Activated CD8-positive, alpha-beta memory T cell treated with anti-CD3 and anti-CD28 coated beads for 4 hours (primary cell): ENCODE results near the gene UNC119.
A peak's percentile ranks its signal among the peaks of the same experiment; 100 is the strongest.
"Not testable (repeated sequence)": the region's sequence is repeated elsewhere in the genome, so short reads cannot be mapped to it uniquely, and the experiment has no call there.

Experiments
- DNase-seq, 2 donors: peaks; one replicate each; pipeline ENCODE4 v3.0.0-alpha.2; 2020; ENCODE audit warnings: low read depth in 2 of 2

UNC119 gene

DNA sequence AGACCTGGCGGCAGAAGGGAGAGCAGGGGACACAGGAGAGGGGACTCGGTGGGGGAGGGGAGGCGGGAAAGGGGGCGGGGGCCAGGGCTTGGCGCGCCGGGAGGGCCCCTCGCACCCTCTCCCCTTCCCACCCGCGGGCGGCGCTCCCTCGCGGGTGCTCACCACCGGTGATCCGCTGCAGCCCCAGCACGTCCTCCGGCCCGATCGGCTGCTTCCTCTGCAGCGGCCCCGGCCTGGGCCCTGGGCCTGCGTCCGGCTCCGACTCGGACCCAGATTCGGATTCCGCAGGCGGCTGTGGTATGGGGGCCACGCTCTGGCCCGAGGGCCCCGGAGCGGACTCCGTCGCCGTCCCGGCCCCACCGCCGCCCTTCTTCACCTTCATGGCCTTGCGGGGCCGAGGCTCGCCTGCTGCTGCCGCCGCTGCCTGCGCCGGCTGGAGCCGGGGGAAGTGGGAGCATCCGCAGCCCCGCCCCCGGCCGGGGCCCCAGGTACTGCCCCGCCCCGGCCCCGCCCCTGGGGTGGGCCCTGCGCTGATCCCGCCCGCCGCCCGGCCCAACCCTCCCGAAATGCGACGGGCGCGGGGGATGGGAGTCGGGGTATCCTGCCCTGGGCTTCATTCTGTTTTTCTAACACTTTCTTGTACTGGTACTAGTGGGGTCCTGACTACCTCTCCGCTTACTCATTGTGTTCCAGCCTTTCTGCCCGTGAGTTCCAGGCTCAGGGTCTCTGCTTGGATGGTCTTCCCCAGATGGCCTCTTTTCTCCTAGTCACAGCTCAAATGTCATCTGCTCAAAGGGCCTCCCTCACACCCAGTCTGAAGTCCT lies at the start of gene UNC119:
UNC119 (minus strand) TSS at position 449 of the 824 bp plus-strand sequence; CDS start at position 382, 67 bp downstream.
- peak; percentile 42 to 54 for DNase-seq

DNA sequence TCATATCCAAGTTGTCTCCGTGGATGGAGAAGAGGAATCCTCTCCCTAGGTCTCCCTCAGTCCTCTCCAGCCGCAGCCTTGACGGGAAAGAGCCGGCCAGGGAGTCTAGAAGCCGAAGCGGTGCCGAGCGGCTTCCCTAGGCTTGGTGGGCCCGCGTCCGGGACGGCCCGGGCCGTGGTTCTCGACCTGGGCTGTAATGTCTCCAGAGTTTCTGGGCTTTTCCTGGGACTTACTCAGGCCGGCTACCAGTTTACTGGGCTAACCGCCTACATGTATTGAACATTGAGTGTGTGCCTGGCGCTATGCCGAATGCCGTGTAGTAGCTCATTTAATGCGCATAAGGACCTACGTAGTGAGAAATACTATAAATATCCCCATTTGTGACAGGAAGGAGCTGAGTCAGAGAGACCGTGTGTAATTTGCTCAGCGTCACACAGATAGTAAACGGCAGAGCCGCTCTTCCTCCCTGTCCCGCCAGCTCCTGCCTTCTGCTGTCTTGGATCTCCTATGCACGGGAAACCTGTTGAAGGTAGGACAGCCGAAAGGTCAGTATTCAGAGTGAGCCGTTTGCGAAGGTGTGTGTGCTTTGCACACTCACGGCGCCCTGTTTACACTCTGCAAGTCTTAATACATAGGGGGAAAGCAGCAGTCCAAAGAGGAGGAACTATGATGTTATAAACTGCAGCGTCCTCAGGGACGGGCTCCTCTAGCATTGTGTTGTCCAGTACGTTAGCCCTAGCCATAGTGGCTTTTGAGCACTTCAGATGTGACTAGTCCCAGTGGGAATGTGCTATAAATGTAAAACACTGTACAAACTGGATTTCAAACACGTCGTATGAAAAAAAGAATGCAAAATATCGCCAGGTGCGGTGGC lies 47.1 kb upstream of the UNC119 start:
- DNase-seq = peak; percentile 38 to 56

DNA sequence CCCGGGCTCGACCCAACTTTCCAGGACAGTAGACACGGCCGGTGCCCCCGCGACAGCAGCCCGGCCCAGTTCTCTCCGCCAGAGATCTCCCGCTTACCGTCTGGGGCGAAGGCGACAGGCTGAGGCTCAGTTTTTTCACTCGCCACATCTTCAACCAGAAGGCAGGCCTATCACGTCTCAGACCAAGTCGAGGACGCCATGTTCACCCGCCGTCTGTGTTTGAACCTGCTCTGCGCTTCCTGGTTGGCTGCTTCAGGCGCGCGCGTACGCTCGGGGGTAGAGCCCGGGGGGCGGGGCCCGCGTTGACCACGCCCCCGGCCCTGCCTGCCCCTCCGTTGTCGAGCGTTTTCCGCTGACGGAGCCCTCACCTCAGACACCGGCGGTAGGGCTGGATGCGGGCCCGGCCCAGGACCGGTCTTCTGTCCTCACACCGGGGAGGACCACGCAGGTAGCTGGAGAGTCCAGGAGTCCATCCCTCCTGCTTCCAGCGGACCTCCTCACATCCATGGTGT lies 46.4 kb upstream of the UNC119 start, which contains the start of gene SPAG5:
SPAG5 (minus strand) TSS at position 227 of the 512 bp plus-strand sequence; CDS start at position 148, 79 bp downstream.
- DNase-seq = peak; percentile 85 to 87

DNA sequence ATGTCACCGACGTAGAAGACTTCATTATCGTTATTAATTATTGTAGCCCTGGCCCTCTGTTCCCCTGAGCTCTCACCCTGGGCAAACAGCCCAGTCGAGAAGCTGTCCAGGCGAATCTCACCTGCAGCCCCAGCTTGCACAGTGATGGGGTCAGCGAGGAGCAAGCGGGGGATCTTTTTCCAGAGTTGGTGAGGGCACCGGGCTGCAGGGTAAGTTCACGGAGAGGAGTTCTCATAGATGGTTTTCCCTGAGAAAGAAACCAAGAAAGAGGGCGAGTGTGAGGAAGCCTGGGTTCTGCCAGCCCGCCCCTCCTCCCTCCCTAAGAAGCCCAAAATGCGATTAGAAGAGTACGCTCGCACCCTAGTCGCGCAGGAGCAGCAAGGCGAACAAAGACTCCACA lies 46.0 kb upstream of the UNC119 start:
- no peak for DNase-seq

DNA sequence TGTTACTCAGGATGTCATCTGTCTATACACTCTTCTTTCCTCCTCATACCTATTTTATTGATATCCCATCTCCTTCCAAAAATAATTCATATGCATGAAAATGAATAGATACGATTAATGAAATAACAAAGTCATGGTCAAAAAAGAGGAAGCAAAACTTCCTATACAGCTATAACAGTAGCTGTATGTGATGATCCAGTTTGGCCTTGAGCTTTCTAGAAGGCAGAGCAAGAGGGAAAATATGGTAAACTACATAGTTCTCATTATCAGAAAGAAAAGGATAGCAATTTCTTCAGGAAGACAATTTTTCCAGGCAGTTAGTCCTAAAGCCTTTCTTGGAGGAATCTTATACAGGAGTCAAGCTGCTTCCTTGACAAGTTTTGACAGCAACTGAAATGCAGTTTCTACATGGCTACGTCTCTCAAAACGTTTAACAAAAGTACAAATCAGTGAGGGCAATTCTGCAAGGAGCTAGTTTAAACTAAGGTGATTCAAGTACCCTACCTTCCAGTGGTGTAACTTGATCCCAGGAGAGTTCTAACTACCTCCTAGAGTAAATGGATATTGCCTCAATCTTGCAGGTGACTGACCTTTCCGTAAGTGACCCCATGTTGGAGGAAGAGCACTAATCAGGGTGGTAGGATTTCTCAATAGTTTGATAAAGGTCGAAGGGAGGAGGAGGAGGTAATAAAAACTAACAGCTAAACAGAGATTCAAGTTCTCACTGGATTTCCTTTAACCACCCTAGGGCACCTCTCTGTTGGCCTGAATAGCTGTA lies 45.4 kb upstream of the UNC119 start:
- no peak for DNase-seq

DNA sequence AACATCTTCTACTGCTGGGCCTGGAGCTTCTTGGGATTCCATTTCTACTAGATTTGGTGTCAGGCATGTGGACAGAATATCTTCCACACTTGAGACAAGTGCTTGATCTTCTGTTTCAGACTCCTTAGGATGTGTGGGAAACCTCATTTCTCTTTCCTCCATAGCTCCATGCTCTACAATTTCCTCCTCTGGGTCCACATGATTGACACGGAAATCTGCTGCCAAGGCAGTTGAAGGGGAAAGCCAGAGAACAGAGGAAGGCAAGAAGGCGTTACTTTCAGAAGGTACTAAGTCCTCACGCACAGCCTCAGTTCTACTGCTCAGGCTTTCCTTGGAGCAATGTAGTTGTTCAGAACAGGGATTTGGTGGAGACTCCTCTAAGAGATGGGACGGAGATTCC lies 39.8 kb upstream of the UNC119 start:
- DNase-seq = no peak

DNA sequence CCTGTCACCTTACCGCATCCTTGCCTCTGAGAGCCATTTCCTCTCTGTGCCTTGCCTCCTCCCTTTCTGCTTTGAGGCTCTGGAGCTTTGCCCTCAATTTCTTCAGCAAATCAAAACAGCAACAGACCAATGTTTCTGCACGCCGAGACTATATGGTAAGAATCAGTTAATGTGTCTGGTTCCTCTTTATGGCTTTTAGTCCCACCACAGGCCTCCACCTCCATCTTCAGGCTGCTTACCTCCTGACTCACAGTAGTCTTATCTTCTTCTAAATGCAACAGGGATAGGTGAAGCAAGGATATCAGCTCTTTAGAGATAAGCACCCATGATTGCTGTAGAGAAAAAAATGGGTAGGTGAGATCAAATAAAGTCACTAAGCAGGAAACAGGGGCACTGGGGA lies 33.4 kb upstream of the UNC119 start:
- DNase-seq = no peak

DNA sequence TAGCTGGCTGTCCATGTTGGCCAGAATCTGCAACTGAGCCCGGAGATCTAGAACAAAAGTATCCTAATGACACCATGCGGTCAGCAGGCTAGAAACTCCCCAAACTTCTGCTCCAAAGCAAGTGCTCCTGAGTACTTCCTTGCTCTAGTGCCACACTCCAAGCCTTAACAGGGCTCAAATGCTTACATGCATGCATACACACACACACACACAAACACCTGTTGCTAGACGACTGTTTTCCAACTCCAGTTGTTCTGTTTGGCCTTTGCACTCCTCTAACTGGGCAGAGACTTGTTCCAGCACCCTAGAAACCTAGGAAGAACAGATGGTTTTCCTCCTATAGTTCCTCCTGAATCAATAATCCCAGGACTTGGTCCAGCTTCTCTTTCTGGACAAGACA lies 32.0 kb upstream of the UNC119 start:
- DNase-seq = no peak

DNA sequence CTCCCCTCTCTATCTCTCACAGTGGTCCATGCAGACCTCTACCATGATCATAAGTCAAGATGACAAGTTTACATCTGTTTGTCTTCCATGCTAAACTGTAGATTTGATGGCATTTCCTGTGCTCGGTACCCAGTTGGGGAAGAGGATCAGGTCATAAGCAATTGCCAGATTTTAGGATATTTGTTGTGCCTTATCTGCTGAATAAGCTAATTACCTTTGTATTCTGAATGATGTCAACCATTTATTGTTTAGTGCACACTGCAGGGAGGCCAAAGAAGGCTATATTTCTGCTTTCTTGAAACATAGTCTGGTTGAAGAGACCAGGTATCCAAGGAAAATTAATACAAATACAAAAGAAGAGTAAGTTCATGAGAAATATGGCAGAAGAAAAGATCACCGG lies 30.1 kb upstream of the UNC119 start:
- no peak for DNase-seq

DNA sequence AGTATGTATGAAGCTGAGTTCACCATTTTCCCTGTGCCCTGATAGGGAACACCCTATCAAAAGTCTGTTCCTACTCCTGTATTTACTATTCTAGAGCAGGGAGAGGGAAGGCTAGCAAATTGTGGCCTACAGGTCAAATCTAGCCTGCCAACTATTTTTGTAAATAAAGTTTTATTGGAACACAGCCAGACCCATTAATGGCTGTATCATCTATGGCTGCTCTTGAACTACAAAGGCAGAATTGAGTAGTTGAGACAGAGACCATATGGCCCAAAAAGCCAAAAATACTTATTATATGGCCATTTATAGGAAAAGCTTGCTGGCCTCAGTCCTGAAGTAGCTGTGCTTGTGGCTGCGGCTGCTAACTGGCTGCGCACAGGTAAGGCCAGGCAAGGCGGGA lies 28.5 kb upstream of the UNC119 start:
- DNase-seq = no peak

DNA sequence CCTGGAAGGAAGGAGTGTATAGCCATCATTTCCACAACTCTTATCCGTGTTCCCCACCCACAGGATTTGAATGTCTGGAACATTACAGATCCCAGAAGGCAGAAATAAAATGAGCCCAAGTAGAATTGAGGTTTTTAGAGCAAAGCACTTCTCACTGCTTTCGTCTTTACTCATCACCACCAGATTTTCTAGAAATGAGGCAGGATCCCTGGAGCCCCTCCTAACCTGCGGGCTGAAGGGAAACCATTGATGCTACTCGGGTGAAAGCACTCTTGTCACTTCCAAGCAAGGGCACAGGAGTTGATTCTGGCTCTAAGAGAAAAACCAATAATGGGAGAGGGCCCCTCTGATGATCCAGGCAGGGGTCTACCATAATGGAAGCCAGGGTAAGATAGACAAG lies 27.1 kb upstream of the UNC119 start:
- no peak for DNase-seq

DNA sequence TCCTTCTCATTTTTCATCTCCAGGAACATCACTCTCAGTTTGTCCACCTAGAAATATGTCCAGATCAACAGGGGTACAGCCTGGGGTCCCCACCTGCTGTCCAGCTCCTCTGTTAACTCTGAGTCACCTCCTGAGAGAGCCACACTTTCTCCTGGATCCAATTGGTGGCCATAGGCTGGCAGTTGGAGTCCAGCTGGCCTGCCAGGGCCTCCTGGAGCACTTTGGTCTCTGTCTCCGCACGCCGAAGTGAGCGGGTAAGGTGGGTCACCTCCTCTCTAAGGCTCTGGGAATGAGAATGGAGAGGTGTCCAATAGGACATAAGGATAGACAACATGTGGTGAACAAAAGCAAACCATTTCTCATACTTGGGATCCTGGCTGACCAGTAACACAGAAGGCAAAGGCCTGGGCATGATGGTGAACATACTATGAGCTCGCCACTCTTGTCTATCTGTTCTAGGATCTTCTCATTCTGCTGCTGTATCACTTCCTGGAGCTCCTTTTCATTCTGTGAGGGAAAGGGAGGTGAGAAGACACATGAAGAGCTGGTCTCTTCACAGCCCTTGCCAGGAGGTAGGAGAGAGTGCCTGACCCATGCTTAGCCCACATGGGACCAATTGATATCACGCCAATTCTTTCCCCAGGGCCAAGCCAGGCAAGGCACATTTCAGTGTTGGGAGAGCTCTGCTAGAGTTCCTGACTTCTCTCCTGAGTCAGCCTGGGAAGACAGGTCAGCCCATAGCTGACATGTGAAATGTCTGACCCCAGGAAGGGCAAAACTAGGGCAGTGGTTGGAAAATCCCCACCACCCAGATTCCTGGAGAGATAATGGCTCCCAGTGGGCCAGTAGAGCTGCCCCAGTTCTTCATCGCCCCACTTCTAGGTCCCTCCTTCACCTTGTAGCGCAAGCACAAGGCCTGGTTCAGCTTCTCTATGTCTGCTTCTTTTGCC lies 26.1 kb upstream of the UNC119 start:
- DNase-seq = no peak

DNA sequence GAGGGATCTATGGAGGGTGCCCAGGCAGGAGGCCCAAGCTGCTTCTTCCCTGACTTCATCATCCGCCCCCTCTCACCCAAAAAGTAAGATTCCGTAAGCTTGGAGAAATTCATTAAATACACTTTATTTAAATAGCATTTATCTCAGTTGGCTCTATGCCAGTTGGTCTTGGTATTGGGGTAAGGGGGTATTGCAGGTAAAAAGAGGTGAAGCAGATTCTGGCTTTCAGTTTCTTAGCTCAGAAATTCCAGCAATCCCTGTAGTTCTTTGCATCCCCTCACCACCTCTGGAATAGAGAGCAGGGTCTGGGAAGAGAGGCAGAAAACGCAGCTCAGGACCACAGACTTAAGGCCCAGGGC lies 25.0 kb upstream of the UNC119 start:
- no peak for DNase-seq

DNA sequence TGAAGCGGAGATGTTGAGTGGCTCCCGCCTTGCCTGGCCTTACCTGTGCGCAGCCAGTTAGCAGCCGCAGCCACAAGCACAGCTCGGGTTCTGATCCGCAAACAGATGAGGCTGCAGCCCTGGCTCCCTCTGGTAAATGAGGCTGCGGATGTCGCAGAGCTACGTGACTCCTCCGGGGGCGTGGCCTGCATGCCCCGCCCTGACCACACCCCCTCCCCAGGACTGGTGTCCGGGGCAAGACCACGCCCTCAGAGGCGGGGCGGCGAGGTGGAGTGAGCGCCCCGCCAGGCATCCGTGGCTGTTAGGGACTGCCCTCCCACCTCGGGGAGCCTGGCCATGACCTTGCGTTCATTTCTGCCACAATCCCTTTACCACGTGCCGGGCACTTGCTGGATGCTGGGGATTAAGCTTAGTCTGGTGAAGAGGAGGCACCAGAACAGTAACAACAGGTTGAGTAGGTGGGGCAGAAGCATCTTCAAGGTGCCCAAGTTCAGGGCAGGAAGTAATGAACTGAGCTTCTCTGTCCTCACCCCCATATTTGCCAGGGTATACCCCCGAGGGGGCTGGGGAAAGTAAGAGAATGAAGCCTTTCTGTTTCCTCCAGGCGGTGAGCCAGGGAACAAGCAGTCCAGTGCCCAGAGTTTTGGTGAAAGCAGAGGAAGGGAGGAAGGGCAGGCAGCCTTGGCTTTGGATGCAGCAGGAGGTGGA lies 24.5 kb upstream of the UNC119 start, which contains the start of gene ALDOC:
ALDOC (minus strand) TSS at position 138 of the 708 bp plus-strand sequence. CDS start 1,363 bp downstream, outside the sequence.
- peak; percentile 93 to 96 for DNase-seq

DNA sequence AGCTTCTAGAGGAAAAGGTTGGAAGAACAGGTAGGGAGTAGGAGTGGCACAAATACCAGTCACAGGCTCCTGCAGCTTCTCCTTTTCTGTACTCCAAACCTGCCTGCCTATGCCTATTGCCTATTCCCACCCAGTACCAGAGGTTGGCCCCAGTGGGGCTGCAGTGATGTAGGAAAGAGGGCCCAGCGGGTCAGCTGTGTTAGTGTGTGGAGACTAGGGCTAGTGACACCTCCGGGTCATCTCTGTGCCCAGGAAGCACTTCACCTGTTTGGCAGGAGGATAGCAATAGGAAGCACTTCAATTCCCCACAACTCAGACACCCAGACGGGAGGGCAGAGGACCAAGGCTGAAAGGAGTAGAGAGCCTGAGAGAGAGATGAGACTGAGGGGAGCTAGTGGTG lies 23.6 kb upstream of the UNC119 start:
- not testable (repeated sequence) for DNase-seq

DNA sequence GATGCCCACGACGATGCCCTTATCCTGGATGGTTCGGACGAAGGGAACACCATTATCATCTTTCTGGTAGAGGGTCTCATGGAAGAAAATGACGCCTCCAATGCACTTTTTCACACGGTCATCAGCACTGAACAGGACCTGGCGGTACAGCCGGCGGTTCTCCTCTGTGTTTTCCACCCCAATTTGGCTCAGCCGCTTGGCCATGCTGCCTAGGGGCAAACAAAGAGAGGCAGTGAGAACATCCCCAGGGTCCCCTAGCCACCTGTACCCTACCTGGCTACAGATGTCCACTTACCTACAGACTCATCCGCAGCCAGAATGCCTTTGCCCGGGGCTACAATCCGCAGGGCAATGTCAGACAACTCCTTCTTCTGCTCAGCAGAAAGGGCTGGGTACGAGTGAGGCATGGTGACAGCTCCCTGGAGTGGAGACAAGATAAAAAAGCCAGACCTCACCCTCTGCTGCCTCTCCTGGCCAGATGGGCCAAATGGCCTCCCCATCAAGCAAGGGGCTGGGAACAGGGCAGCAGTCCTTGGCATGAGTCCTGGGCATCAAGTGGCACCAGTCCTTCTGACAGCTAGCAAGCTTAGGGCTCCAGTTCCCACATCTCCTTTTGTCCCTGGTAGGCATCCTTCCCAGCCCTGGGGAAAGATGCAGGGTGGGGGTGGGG lies 22.8 kb upstream of the UNC119 start:
- no peak for DNase-seq

DNA sequence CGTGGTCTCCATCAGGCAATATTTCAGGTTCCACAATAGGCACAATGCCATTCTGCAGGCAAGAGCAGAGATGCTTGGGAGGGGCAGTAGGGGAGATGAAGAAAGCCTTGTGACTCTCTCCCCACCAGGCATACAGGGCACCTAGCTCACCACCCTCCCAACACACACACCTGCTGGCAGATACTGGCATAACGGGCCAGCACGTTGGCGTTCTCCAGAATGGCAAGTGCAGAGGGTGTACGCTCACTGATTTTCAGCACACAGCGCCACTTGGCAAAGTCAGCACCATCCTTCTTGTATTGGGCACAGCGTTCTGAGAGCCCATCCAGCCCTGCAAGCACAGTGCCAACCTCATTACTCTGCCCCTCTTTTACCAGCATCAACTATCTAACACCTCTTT lies 22.1 kb upstream of the UNC119 start:
- DNase-seq = no peak

DNA sequence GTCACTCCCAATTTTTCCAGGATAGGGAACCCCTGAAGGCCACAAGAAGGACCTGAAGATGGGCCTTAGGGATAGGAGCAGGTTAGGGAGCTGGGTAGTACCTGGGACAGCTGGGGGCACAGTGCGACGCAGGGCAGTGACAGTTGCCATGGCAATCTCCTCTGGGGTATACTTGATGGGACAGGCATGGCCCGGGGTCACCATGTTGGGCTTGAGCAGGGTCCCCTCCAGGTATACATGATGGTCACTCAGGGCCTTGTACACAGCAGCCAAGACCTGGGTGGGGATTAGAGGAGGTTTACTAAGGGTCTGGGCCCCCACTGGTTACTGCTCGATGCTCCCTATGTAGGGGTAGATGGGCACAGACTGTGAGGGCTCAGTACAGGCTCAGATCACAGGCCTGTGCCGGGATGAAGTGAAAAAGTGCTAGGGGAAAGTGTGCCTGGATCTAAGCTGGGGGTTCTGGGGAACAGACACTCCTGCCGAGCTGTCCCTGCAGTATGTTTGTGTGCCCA lies 21.6 kb upstream of the UNC119 start:
- no peak for DNase-seq

DNA sequence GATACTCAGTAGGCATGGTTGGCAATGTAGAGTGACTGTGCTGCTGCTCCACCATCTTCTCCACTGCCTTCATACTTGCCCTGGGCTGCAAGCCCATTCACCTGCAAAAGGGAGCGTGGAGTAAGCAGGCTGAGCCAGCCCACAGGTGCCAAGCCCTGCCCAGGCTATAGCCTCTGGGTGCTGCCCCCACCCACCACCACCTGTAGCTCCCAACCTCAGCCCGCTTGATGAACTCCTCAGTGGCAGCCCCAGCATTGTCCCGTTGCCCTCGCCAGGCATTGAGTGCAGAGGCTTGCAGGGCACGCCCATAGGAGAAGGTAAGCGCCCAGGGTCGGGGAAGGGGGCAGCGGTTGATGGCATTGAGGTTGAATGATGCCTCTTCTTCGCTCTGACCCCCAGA lies 21.1 kb upstream of the UNC119 start:
- DNase-seq = no peak
